Mucosa of stomach (tissue), 1 donor: ENCODE measurements around the gene MAPK10.
"Not testable (repeated sequence)": the region's sequence is repeated elsewhere in the genome, so short reads cannot be mapped to it uniquely, and the experiment has no call there.

Experiments
- H3K27me3 ChIP-seq: one replicate; pipeline ENCODE4 v1.7.0; 2013; ENCODE audit warnings: mild to moderate bottlenecking, low read length; ENCODE audit not compliant: control insufficient read depth, insufficient read depth
- H3K36me3 ChIP-seq: one replicate; pipeline ENCODE4 v1.7.0; 2013; ENCODE audit warnings: low read length; ENCODE audit not compliant: control insufficient read depth, insufficient read depth
- H3K4me1 ChIP-seq: one replicate; pipeline ENCODE4 v1.7.0; 2013; ENCODE audit warnings: mild to moderate bottlenecking, low read length; ENCODE audit not compliant: control insufficient read depth, insufficient read depth
- H3K4me3 ChIP-seq: one replicate; pipeline ENCODE4 v1.7.0; 2013; ENCODE audit warnings: low read length
- H3K9ac ChIP-seq: one replicate; pipeline ENCODE4 v1.7.0; 2013; ENCODE audit warnings: mild to moderate bottlenecking, low read length, moderate library complexity
- H3K9me3 ChIP-seq: one replicate; pipeline ENCODE4 v1.7.0; 2013; ENCODE audit warnings: mild to moderate bottlenecking, low read length, moderate library complexity; ENCODE audit not compliant: control insufficient read depth
- donor health status: Pancreatic carcinoma.

Gene MAPK10

GRCh38 chr4:85979276-85979675, 380.6 kb downstream of the MAPK10 start:
- no peak overlapping the region for H3K9ac ChIP-seq
- H3K27me3 ChIP-seq: no peaks in the 10 kb centered on the region
- no peaks in the 10 kb centered on the region for H3K4me1 ChIP-seq
- no peak overlapping the region for H3K4me3 ChIP-seq
- H3K9me3 ChIP-seq: no peaks in the 10 kb centered on the region
- H3K36me3 ChIP-seq: no peaks in the 10 kb centered on the region

GRCh38 chr4:85970535-85970934, 389.3 kb downstream of the MAPK10 start:
- Histone ChIP-seq H3K27me3 (no peaks in the 10 kb centered on the region), H3K9me3 (no peaks in the 10 kb centered on the region), H3K9ac (no peak overlapping the region), H3K36me3 (no peaks in the 10 kb centered on the region), H3K4me3 (no peak overlapping the region), H3K4me1 (peaks cover 10% of the 10 kb centered on the region)

GRCh38 chr4:85968945-85969819, 390.7 kb downstream of the MAPK10 start:
- Histone ChIP-seq H3K9ac (no peak overlapping the region), H3K36me3 (no peaks in the 10 kb centered on the region), H3K27me3 (no peaks in the 10 kb centered on the region), H3K4me1 (peaks cover 10% of the 10 kb centered on the region), H3K4me3 (no peak overlapping the region), H3K9me3 (no peaks in the 10 kb centered on the region)

DNA sequence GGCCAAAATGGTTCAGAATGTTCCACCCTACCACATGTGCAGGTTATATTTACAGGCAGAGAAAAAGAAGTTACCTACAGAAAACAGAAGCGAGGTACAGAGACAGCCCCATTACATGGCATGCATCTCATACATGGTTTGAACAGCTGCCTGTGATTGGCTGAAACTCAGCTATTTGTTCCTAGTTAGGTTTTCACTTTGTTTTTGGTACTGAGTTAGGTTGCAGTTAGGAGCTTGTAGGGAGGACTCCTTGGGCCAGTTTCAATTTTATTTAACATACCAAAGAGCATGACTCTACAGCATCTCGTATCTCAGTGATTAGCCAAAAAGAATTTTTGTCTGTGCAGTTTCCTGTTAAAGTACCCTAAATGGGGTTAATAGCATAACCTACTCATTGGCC, 392.0 kb downstream of the MAPK10 start:
- no peak overlapping the region for H3K9ac ChIP-seq

GRCh38 chr4:85966373-85966772, 393.5 kb downstream of the MAPK10 start:
- Histone ChIP-seq H3K36me3 (no peaks in the 10 kb centered on the region), H3K9ac (no peak overlapping the region), H3K4me3 (no peak overlapping the region), H3K27me3 (no peaks in the 10 kb centered on the region), H3K4me1 (peaks cover 10% of the 10 kb centered on the region), H3K9me3 (no peaks in the 10 kb centered on the region)

More for the DNA sequence above, 392.0 kb downstream of the MAPK10 start:
- H3K27me3 ChIP-seq: no peaks in the 10 kb centered on the region
- no peaks in the 10 kb centered on the region for H3K36me3 ChIP-seq
- no peak overlapping the region for H3K4me3 ChIP-seq
- H3K4me1 ChIP-seq: peaks cover 10% of the 10 kb centered on the region
- no peaks in the 10 kb centered on the region for H3K9me3 ChIP-seq

- Histone ChIP-seq H3K36me3 (no peaks in the 10 kb centered on the region), H3K27me3 (no peaks in the 10 kb centered on the region), H3K9ac (no peak overlapping the region), H3K4me1 (peaks cover 10% of the 10 kb centered on the region), H3K4me3 (no peak overlapping the region), H3K9me3 (no peaks in the 10 kb centered on the region)
Observed at GRCh38 chr4:85965529-85965928, 394.3 kb downstream of the MAPK10 start.

- peaks cover 10% of the 10 kb centered on the region for H3K4me1 ChIP-seq
- H3K9me3 ChIP-seq, H3K9ac ChIP-seq, H3K36me3 ChIP-seq, H3K4me3 ChIP-seq, H3K27me3 ChIP-seq: not testable (repeated sequence)
Observed at GRCh38 chr4:85965017-85965416, 394.8 kb downstream of the MAPK10 start.

- Histone ChIP-seq H3K27me3 (no peaks in the 10 kb centered on the region), H3K36me3 (no peaks in the 10 kb centered on the region), H3K4me1 (peaks cover 7% of the 10 kb centered on the region), H3K9me3 (no peaks in the 10 kb centered on the region), H3K9ac (no peak overlapping the region), H3K4me3 (no peak overlapping the region)
Observed at GRCh38 chr4:85964298-85964697, 395.6 kb downstream of the MAPK10 start.

DNA sequence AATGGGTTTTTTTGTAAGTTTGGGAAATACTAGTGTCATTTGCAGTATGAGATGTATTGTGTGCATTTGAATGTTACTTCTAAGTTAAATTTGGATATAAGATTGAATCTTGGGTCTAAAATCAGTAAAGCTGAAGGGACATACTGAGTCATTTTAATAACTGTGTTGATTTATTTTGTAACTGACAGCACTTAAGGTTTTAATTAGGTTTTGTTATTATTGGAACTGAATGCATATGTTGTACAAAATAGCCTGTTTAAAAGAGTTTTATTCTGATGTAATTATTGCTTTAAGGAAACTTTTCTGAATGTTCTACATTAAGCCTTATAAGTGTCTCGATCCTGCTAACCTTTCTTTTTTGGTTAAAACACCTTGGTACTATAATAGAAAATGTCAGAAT, 396.6 kb downstream of the MAPK10 start:
- Histone ChIP-seq H3K4me1 (peaks cover 5% of the 10 kb centered on the region), H3K9ac (no peak overlapping the region), H3K36me3 (no peaks in the 10 kb centered on the region), H3K9me3 (no peaks in the 10 kb centered on the region), H3K4me3 (no peak overlapping the region), H3K27me3 (no peaks in the 10 kb centered on the region)

GRCh38 chr4:85961887-85962286, 398.0 kb downstream of the MAPK10 start:
- no peaks in the 10 kb centered on the region for H3K4me1 ChIP-seq
- H3K9ac ChIP-seq: no peak overlapping the region
- no peaks in the 10 kb centered on the region for H3K36me3 ChIP-seq
- no peaks in the 10 kb centered on the region for H3K9me3 ChIP-seq
- H3K27me3 ChIP-seq: no peaks in the 10 kb centered on the region
- H3K4me3 ChIP-seq: no peak overlapping the region

DNA sequence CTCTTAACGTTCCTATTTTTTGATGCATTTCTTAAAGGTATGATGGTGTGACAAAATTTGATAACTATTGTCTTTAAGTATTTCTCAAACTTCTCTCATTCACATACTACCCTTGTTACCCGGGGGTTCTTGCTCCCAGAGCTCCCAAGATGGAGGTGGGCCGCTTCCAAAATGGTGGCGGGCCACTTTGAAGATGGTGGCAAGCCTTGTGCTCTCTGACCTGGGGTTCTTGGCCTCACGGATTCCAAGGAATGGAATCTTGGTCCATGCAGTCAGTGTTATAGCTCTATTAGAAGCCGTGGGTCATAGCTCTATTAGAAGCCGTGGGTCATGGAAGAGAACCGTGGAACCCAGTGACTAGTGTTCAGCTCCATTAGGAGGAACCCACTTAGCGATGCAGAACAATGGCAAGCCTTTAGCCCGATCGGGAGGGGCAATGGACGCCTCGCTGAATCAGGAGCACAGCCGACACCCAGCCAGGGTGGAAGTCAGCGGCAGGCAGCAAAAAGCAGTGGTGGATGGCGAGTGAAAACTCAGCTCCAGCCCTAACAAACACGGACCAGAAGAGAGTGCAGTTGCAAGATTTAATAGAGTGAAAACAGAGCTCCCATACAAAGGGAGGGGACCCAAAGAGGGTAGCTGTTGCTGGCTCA, 403.4 kb downstream of the MAPK10 start:
- H3K4me1 ChIP-seq: peaks cover 6% of the 10 kb centered on the region
- H3K4me3 ChIP-seq: no peak overlapping the region
- H3K36me3 ChIP-seq: no peaks in the 10 kb centered on the region
- no peaks in the 10 kb centered on the region for H3K27me3 ChIP-seq
- H3K9ac ChIP-seq: no peak overlapping the region
- no peaks in the 10 kb centered on the region for H3K9me3 ChIP-seq

DNA sequence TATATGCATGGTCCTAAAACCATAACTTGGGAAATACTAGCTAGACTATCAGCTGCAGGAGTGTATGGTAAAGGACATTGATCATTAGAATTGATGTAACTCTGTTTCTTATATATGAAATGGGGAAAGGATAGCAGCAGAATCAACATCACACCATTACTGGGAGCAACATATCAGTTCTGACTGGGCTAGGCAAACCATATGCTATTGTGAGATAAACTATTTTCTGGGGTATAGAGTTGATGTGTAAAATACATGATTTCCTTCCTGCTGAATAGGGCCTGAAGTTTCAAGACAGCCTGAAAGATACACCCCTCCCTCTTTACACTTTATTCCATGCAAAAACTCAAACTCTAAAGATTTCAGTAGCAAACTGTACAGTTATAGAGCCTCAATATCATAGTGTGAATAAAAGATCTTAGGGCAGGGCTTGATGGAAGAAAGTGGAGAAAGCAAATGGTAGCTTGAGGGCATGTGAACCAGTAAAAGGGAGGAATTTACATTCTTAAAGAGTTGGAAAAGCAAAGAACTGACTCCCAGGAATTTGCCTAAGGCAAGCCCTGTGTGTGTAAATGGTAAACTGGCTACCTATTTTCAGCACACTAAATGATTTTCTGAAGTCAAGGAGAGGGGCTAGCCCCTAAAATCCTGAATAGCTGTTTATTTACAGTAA, 404.1 kb downstream of the MAPK10 start:
- Histone ChIP-seq H3K4me1 (peaks cover 6% of the 10 kb centered on the region), H3K27me3 (no peaks in the 10 kb centered on the region), H3K9ac (no peak overlapping the region), H3K9me3 (no peaks in the 10 kb centered on the region), H3K36me3 (no peaks in the 10 kb centered on the region), H3K4me3 (no peak overlapping the region)
